ENCODE data around the gene CNTROB. TPM values are rescaled to one million over a fixed set of nuclear protein-coding genes. Genes with fewer than 3 reads are reported as not detected.
"Not testable (repeated sequence)": the region's sequence is repeated elsewhere in the genome, so short reads cannot be mapped to it uniquely, and the experiment has no call there.

CNTROB gene
- total RNA-seq, 6 experiments from 2014 or later = 20.8 to 32.2 (median 28.5) TPM

DNA sequence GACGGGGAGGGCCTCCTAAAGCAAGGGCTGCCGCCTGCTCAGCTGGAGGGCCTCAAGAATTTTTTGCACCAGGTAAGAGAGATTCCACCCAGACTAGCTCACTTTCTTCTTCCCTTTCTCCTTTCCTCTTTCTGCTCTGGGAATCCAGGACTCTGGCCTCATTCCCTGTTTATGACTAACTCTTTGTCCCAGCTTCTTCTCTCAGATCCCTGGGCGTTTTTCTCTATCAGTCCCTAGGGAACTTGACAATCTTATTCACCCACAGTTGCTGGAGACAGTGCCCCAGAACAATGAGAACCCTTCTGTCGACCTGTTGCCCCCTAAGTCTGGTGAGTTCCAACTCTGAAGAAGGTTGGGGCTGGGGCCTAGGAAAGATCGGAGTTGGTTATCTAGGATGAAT is 15.6 kb downstream of the CNTROB start:
- Mint-ChIP-seq H3K36me3 (ENCODE audit: low read depth) (peaks cover 39% of the 10 kb centered on the region), H3K4me1 (ENCODE audit: low read depth) (no peaks in the 10 kb centered on the region), H3K4me3 (no peak overlapping the region), H3K27me3 (ENCODE audit: insufficient read depth) (peaks cover 1% of the 10 kb centered on the region; the same call in 1 of the 2 replicates), H3K27ac (no peak overlapping the region), H3K9me3 (no peaks in the 10 kb centered on the region)
- TF ChIP-seq, protein P1, sequence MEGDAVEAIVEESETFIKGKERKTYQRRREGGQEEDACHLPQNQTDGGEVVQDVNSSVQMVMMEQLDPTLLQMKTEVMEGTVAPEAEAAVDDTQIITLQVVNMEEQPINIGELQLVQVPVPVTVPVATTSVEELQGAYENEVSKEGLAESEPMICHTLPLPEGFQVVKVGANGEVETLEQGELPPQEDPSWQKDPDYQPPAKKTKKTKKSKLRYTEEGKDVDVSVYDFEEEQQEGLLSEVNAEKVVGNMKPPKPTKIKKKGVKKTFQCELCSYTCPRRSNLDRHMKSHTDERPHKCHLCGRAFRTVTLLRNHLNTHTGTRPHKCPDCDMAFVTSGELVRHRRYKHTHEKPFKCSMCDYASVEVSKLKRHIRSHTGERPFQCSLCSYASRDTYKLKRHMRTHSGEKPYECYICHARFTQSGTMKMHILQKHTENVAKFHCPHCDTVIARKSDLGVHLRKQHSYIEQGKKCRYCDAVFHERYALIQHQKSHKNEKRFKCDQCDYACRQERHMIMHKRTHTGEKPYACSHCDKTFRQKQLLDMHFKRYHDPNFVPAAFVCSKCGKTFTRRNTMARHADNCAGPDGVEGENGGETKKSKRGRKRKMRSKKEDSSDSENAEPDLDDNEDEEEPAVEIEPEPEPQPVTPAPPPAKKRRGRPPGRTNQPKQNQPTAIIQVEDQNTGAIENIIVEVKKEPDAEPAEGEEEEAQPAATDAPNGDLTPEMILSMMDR (IDR thresholded peaks at IDR 0.05) = no peak
- no peak for DNase-seq

DNA sequence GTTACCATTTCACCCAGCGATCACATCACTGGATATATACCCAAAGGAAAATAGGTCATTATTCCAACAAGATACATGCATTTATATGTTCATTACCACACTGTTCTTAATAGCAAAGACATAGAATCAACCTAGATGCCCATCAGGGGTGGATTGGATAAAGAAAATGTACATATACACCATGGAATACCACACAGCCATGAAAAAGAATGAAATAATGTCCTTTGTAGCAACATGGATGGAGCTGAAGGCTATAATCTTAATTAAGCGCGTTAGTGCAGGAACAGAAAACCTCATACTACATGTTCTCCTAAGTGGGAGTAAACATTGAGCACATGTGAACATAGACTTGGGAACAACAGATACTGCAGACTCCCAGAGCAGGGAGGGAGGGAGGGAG is 18.6 kb downstream of the CNTROB start:
- DNase-seq = no peak
- no peak overlapping the region for H3K27ac Mint-ChIP-seq
- no peak overlapping the region for H3K4me3 Mint-ChIP-seq
- H3K36me3 Mint-ChIP-seq (ENCODE audit: low read depth) = peaks cover 31% of the 10 kb centered on the region
- no peaks in the 10 kb centered on the region for H3K4me1 Mint-ChIP-seq (ENCODE audit: low read depth)
- H3K27me3 Mint-ChIP-seq (ENCODE audit: insufficient read depth) = peaks cover 1% of the 10 kb centered on the region; the same call in 1 of the 2 replicates
- TF ChIP-seq, protein P1 (IDR thresholded peaks at IDR 0.05) = no peak
- no peaks in the 10 kb centered on the region for H3K9me3 Mint-ChIP-seq

DNA sequence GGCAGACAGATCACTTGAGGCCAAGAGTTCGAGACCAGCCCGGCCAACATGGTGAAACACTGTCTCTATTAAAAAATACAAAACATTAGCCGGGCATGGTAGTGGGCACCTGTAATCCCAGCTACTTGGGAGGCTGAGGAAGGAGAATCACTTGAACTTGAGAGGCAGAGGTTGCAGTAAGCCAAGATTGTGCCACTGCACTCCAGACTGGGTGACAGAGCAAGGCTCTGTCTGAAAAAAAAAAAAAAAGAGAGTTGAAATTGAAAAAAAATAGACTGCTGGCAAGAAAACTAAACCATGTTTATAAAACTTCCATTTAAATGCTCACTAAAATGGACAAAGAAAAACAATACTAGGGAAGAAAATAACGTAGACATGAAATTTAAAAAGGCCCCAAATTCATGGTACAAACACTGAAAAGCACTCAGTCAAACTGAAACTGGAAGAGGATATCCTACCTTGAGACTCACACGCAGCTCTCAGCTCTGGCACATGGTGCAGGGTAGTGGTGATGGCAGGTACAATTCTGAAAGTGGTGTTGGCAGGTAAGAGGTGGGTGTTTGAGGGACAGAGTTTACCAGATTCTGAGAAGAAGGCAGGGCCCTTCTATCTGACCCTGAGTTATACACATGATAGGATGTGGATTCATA is 19.3 kb downstream of the CNTROB start:
- Mint-ChIP-seq H3K27me3 (ENCODE audit: insufficient read depth) (peaks cover 1% of the 10 kb centered on the region; the same call in 1 of the 2 replicates), H3K9me3 (no peaks in the 10 kb centered on the region), H3K4me3 (no peak overlapping the region), H3K36me3 (ENCODE audit: low read depth) (peaks cover 26% of the 10 kb centered on the region), H3K27ac (no peak overlapping the region), H3K4me1 (ENCODE audit: low read depth) (no peaks in the 10 kb centered on the region)
- no peak for DNase-seq
- TF ChIP-seq, protein P1 (IDR thresholded peaks at IDR 0.05) = no peak

DNA sequence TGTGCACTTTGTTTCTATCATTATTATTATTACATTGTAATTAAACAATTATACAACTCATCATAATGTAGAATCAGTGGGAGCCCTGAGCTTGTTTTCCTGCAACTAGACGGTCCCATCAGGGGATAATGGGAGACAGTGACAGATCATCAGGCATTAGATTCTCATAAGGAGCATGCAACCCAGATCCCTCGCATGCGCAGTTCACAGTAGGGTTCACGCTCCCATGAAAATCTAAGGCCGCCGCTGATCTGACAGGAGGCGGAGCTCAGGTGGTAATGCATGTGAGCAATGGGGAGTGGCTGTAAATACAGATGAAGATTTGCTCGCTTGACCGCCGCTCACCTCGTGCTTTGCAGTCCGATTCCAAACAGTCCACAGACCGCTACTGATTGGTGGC is 21.3 kb downstream of the CNTROB start:
- not testable (repeated sequence) for H3K27ac Mint-ChIP-seq; H3K27me3 Mint-ChIP-seq (ENCODE audit: insufficient read depth)
- H3K36me3 Mint-ChIP-seq (ENCODE audit: low read depth) = peaks cover 21% of the 10 kb centered on the region

DNA sequence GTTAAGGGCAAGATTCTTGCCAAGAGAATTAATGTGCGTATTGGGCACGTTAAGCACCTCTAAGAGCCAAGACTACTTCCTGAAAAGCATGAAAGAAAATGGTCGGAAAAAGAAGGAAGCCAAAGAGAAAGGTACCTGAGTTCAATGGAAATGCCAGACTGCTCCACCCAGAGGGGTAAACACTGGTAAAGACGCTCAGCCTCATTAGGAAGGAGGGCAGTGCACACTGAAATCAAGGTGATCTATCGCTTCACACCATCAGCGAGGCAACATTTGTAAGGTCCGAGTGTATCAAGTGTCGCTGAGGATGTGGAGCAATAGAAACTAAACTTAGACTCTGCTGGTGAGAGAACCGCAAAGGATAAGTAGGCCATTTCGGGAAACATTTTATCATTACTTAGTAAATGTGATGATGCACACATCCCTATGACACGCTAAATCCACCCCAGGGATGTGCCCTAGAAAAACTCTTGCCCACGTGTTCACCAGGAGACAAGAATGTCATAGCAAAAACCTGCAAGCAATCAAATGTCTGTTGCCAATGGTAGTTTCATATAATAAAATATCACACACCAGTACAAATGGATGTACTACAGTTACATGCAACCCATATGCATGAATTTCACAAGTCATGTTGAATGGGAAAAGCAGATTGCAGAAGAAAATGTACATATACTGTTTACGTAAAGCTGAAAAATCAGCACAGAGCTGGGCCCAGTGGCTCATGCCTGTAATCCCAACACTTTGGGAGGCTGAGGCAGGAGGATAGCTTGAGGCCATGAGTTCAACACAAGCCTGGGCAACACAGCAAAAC is 23.6 kb downstream of the CNTROB start:
- H3K27ac Mint-ChIP-seq = no peak overlapping the region
- no peaks in the 10 kb centered on the region for H3K36me3 Mint-ChIP-seq (ENCODE audit: low read depth)
- no peaks in the 10 kb centered on the region for H3K4me1 Mint-ChIP-seq (ENCODE audit: low read depth)
- no peak for DNase-seq
- TF ChIP-seq, protein P1 (IDR thresholded peaks at IDR 0.05) = no peak
- H3K27me3 Mint-ChIP-seq (ENCODE audit: insufficient read depth) = peaks cover 2% of the 10 kb centered on the region; the same call in 1 of the 2 replicates
- H3K4me3 Mint-ChIP-seq = no peak overlapping the region
- no peaks in the 10 kb centered on the region for H3K9me3 Mint-ChIP-seq

More for the DNA sequence above, 21.3 kb downstream of the CNTROB start:
- not testable (repeated sequence) for H3K4me1 Mint-ChIP-seq (ENCODE audit: low read depth); H3K9me3 Mint-ChIP-seq; H3K4me3 Mint-ChIP-seq; DNase-seq
